Trophoblast cell (in vitro differentiated cells and primary cell): Measurements from ENCODE around the gene WTAP.
"Not testable (repeated sequence)": the region's sequence is repeated elsewhere in the genome, so short reads cannot be mapped to it uniquely, and the experiment has no call there.

ENCODE experiments used
- DNase-seq, 2 donors: peaks; one replicate each; pipeline ENCODE4 v3.0.0-alpha.2; 2016
- H2AFZ ChIP-seq: 2 replicates; pipeline ENCODE4 v1.6.1; 2013; ENCODE audit warnings: low read length, moderate library complexity, mild to moderate bottlenecking; ENCODE audit not compliant: insufficient read depth, poor library complexity
- H2AK5ac ChIP-seq: 2 replicates; pipeline ENCODE4 v1.6.1; 2013; ENCODE audit warnings: mild to moderate bottlenecking, low read length
- H2BK120ac ChIP-seq: 2 replicates; pipeline ENCODE4 v1.6.1; 2013; ENCODE audit warnings: low read length, mild to moderate bottlenecking, moderate library complexity; ENCODE audit not compliant: insufficient read depth, poor library complexity
- H2BK12ac ChIP-seq: 2 replicates; pipeline ENCODE4 v1.6.1; 2013; ENCODE audit warnings: mild to moderate bottlenecking, low read length, moderate library complexity
- H2BK5ac ChIP-seq: 2 replicates; pipeline ENCODE4 v1.6.1; 2013; ENCODE audit warnings: low read length, low read depth, moderate library complexity, mild to moderate bottlenecking; ENCODE audit not compliant: poor library complexity
- H3K14ac ChIP-seq: 2 replicates; pipeline ENCODE4 v1.6.1; 2013; ENCODE audit warnings: mild to moderate bottlenecking, low read length
- H3K18ac ChIP-seq: 2 replicates; pipeline ENCODE4 v1.6.1; 2013; ENCODE audit warnings: mild to moderate bottlenecking, low read length
- H3K23ac ChIP-seq: 2 replicates; pipeline ENCODE4 v1.6.1; 2013; ENCODE audit warnings: low read length
- H3K27ac ChIP-seq: 2 replicates; pipeline ENCODE4 v1.5.1; 2013; ENCODE audit warnings: low read depth, mild to moderate bottlenecking, inconsistent platforms, low read length, moderate library complexity
- H3K27me3 ChIP-seq: 2 replicates; pipeline ENCODE4 v1.6.1; 2013; ENCODE audit warnings: inconsistent platforms, mild to moderate bottlenecking, low read length, moderate library complexity; ENCODE audit not compliant: insufficient read depth
- H3K36me3 ChIP-seq, 2 experiments: 1 replicate in 1 of 2; 2 replicates in 1 of 2; pipeline ENCODE4 v1.6.1; 2013; ENCODE audit warnings: low read length in 2 of 2, mild to moderate bottlenecking in 2 of 2, moderate library complexity in 1 of 2; ENCODE audit not compliant: insufficient read depth in 2 of 2, control insufficient read depth in 1 of 2
- H3K4ac ChIP-seq: 2 replicates; pipeline ENCODE4 v1.6.1; 2013; ENCODE audit warnings: low read depth, mild to moderate bottlenecking, low read length, moderate library complexity
- H3K4me1 ChIP-seq, 2 experiments: 1 replicate in 1 of 2; 2 replicates in 1 of 2; pipeline ENCODE4 v1.6.1; 2013; ENCODE audit warnings: low read length in 2 of 2, mild to moderate bottlenecking in 2 of 2, moderate library complexity in 1 of 2; ENCODE audit not compliant: insufficient read depth in 2 of 2, control insufficient read depth in 1 of 2
- H3K4me2 ChIP-seq: 2 replicates; pipeline ENCODE4 v1.6.1; 2013; ENCODE audit warnings: inconsistent platforms, mild to moderate bottlenecking, low read length, moderate library complexity
- H3K4me3 ChIP-seq: 2 replicates; pipeline ENCODE4 v1.5.1; 2013; ENCODE audit warnings: mild to moderate bottlenecking, low read depth, low read length, inconsistent platforms
- H3K79me1 ChIP-seq: one replicate; pipeline ENCODE4 v1.6.1; 2013; ENCODE audit warnings: low read length
- H3K79me2 ChIP-seq: 2 replicates; pipeline ENCODE4 v1.6.1; 2013; ENCODE audit warnings: low read length, mild to moderate bottlenecking; ENCODE audit not compliant: control insufficient read depth, insufficient read depth, poor library complexity
- H3K9ac ChIP-seq: 2 replicates; pipeline ENCODE4 v1.6.1; 2013; ENCODE audit warnings: mild to moderate bottlenecking, low read length
- H3K9me3 ChIP-seq: 2 replicates; pipeline ENCODE4 v1.6.1; 2013; ENCODE audit warnings: low read depth, mild to moderate bottlenecking, control low read depth, inconsistent platforms, low read length; ENCODE audit not compliant: insufficient read depth
- H4K12ac ChIP-seq: 2 replicates; pipeline ENCODE4 v1.6.1; 2013; ENCODE audit warnings: low read depth, mild to moderate bottlenecking, low read length, moderate library complexity
- H4K8ac ChIP-seq: 2 replicates; pipeline ENCODE4 v1.6.1; 2013; ENCODE audit warnings: low read depth, mild to moderate bottlenecking, low read length, moderate library complexity
- H4K91ac ChIP-seq: one replicate; pipeline ENCODE4 v1.6.1; 2013; ENCODE audit warnings: low read depth, mild to moderate bottlenecking, low read length, moderate library complexity
- WGBS: extraction: QIAGEN DNeasy Blood & Tissue Kit; methylation state at CpG from one replicate; pipeline ENCODE4 v1.1.7; 2013; ENCODE audit warnings: missing lambda C conversion rate; ENCODE audit not compliant: insufficient read length, insufficient coverage; ENCODE audit errors: extremely low coverage; 5-methylcytosine and 5-hydroxymethylcytosine counted together

The WTAP gene

GRCh38 chr6:159724778-159725177, 2.5 kb upstream of the WTAP start:
- no peak overlapping the region for H4K91ac ChIP-seq
- no peak overlapping the region for H2BK12ac ChIP-seq
- H3K4me2 ChIP-seq: no peak overlapping the region
- peak overlapping the region; percentile 31 for H3K4ac ChIP-seq
- peaks cover 0 to 2% of the 10 kb centered on the region in 2 experiments for H3K36me3 ChIP-seq
- H3K14ac ChIP-seq: no peak overlapping the region
- no peaks in the 10 kb centered on the region for H3K9me3 ChIP-seq
- peaks cover 13% of the 10 kb centered on the region for H3K79me1 ChIP-seq
- no peak overlapping the region for H2AFZ ChIP-seq
- no peaks in the 10 kb centered on the region for H3K4me1 ChIP-seq
- no peak overlapping the region for H2AK5ac ChIP-seq
- no peak overlapping the region for H3K23ac ChIP-seq
- WGBS: no CpG with 5 or more reads among the region's 4 CpGs
- no peak overlapping the region for H3K9ac ChIP-seq
- H3K4me3 ChIP-seq: no peak overlapping the region
- no peak overlapping the region for H2BK120ac ChIP-seq
- H4K8ac ChIP-seq: no peak overlapping the region
- H3K27me3 ChIP-seq: no peaks in the 10 kb centered on the region
- H2BK5ac ChIP-seq: no peak overlapping the region
- peaks cover 14% of the 10 kb centered on the region for H3K79me2 ChIP-seq
- no peak overlapping the region for H3K18ac ChIP-seq
- no peak overlapping the region for H4K12ac ChIP-seq
- no peak for DNase-seq
- H3K27ac ChIP-seq: no peak overlapping the region

GRCh38 chr6:159725208-159725607, 2.1 kb upstream of the WTAP start:
- no CpG with 5 or more reads among the region's 3 CpGs for WGBS

GRCh38 chr6:159726255-159726917, 920 bp upstream of the WTAP start:
- Histone ChIP-seq H3K4me2 (peak overlapping the region; percentile 56), H3K4me3 (peak overlapping the region; percentile 95), H3K14ac (peak overlapping the region; percentile 78), H3K79me1 (peaks cover 13% of the 10 kb centered on the region), H3K79me2 (peaks cover 19% of the 10 kb centered on the region), H3K27ac (peak overlapping the region; percentile 100), H3K4ac (peak overlapping the region; percentile 21), H2AK5ac (no peak overlapping the region), H2BK120ac (peak overlapping the region; percentile 28), H4K8ac (peak overlapping the region; percentile 84), H2BK5ac (peak overlapping the region; percentile 47), H4K12ac (peak overlapping the region; percentile 22), H2BK12ac (no peak overlapping the region), H3K18ac (peak overlapping the region; percentile 24), H3K23ac (no peak overlapping the region), H3K4me1 (no peaks in the 10 kb centered on the region), H3K27me3 (no peaks in the 10 kb centered on the region), H2AFZ (peak overlapping the region; percentile 28), H3K9ac (peak overlapping the region; percentile 91), H3K36me3 (peaks cover 2 to 5% of the 10 kb centered on the region in 2 experiments), H3K9me3 (no peaks in the 10 kb centered on the region), H4K91ac (peak overlapping the region; percentile 76)
- no peak for DNase-seq
- no CpG with 5 or more reads among the region's 30 CpGs for WGBS

More at GRCh38 chr6:159725208-159725607, 2.1 kb upstream of the WTAP start:
- not testable (repeated sequence) for H2AK5ac ChIP-seq, H2AFZ ChIP-seq, H2BK12ac ChIP-seq, H3K18ac ChIP-seq, H4K12ac ChIP-seq, H4K91ac ChIP-seq, H3K27me3 ChIP-seq, H2BK120ac ChIP-seq, H3K14ac ChIP-seq, H4K8ac ChIP-seq, H3K4ac ChIP-seq, H3K9me3 ChIP-seq, H3K27ac ChIP-seq, DNase-seq, H3K4me3 ChIP-seq, H3K36me3 ChIP-seq, H2BK5ac ChIP-seq, H3K23ac ChIP-seq, H3K4me2 ChIP-seq, H3K4me1 ChIP-seq, H3K9ac ChIP-seq
- H3K79me1 ChIP-seq: peaks cover 13% of the 10 kb centered on the region
- H3K79me2 ChIP-seq: peaks cover 14% of the 10 kb centered on the region

- Histone ChIP-seq H2AFZ (peak overlapping the region; percentile 96), H3K4ac (peak overlapping the region; percentile 98), H3K36me3 (peaks cover 2 to 5% of the 10 kb centered on the region in 2 experiments), H4K12ac (peak overlapping the region; percentile 99), H4K8ac (peak overlapping the region; percentile 98), H4K91ac (peak overlapping the region; percentile 99), H3K4me2 (peak overlapping the region; percentile 45), H3K79me1 (peaks cover 13% of the 10 kb centered on the region), H2AK5ac (peak overlapping the region; percentile 84), H3K27me3 (no peaks in the 10 kb centered on the region), H3K23ac (no peak overlapping the region), H3K9me3 (no peaks in the 10 kb centered on the region), H3K18ac (peak overlapping the region; percentile 99), H3K79me2 (peaks cover 22% of the 10 kb centered on the region), H3K14ac (peak overlapping the region; percentile 97), H3K9ac (peak overlapping the region; percentile 90), H3K4me1 (no peaks in the 10 kb centered on the region), H3K4me3 (peak overlapping the region; percentile 86), H2BK12ac (no peak overlapping the region), H3K27ac (peak overlapping the region; percentile 100), H2BK120ac (peak overlapping the region; percentile 95), H2BK5ac (peak overlapping the region; percentile 96)
- no CpG with 5 or more reads among the region's 44 CpGs for WGBS
- peak in 1 of 2 donors; percentile 57 for DNase-seq
Observed at GRCh38 chr6:159727717-159728445, 575 bp downstream of the WTAP start.
